ENCODE data around the gene SFXN1.

- no peak for TF ChIP-seq CTCF (IDR thresholded peaks at IDR 0.05)
- TF ChIP-seq POLR2AphosphoS5 (IDR thresholded peaks at IDR 0.05), result no peak
- no peak for TF ChIP-seq POLR2A (IDR thresholded peaks at IDR 0.05)
Observed at GRCh38 chr5:175452166-175452565, 26.2 kb upstream of the SFXN1 start.
